Endothelial cell (in vitro differentiated cells): Measurements from ENCODE around the gene OR4F15. TPM values are rescaled to one million over a fixed set of nuclear protein-coding genes. Genes with fewer than 3 reads are reported as not detected.
"Not testable (repeated sequence)": the region's sequence is repeated elsewhere in the genome, so short reads cannot be mapped to it uniquely, and the experiment has no call there.

ENCODE experiments used
- DNase-seq: peaks from one replicate; pipeline ENCODE4 v3.0.0; 2021; ENCODE audit warnings: low spot score
- H3K27ac Mint-ChIP-seq: one replicate; pipeline ENCODE4 v1.8.0; 2021; ENCODE audit warnings: mixed read lengths, inconsistent platforms; ENCODE audit not compliant: unreplicated experiment
- H3K27me3 Mint-ChIP-seq: one replicate; pipeline ENCODE4 v1.8.0; 2021; ENCODE audit warnings: mild to moderate bottlenecking, moderate library complexity, mixed read lengths, inconsistent platforms; ENCODE audit not compliant: unreplicated experiment
- H3K36me3 Mint-ChIP-seq: one replicate; pipeline ENCODE4 v1.8.0; 2021; ENCODE audit warnings: mild to moderate bottlenecking, low read depth, mixed read lengths, inconsistent platforms; ENCODE audit not compliant: unreplicated experiment
- H3K4me1 Mint-ChIP-seq: one replicate; pipeline ENCODE4 v1.8.0; 2021; ENCODE audit warnings: mild to moderate bottlenecking, mixed read lengths, inconsistent platforms; ENCODE audit not compliant: unreplicated experiment
- H3K4me3 Mint-ChIP-seq: one replicate; pipeline ENCODE4 v1.8.0; 2021; ENCODE audit warnings: mild to moderate bottlenecking, mixed read lengths, inconsistent platforms; ENCODE audit not compliant: unreplicated experiment
- H3K9me3 Mint-ChIP-seq: one replicate; pipeline ENCODE4 v1.8.0; 2021; ENCODE audit warnings: mixed read lengths, inconsistent platforms; ENCODE audit not compliant: unreplicated experiment
- long read RNA-seq: library from polyadenylated mRNA; unstranded; transcript quantifications from one replicate; pipeline ENCODE4 v2.0.0, GENCODE V29; 2020; ENCODE audit not compliant: unreplicated experiment
- total RNA-seq: library from RNA; stranded (reverse); fragmentation: NEBNext Ultra II Directional; extraction: Animal tissue kit (Norgen Biotek cat#: 25700); gene quantifications from one replicate; pipeline ENCODE4 v1.2.1, GENCODE V29; 2021; ENCODE audit not compliant: unreplicated experiment
- TF ChIP-seq, protein P1 (sequence below): fragments of 200-600 bp; sonication (generic); IDR thresholded peaks from one replicate; pipeline ENCODE4 v1.5.0; 2021; ENCODE audit warnings: antibody characterized with exemption; ENCODE audit not compliant: unreplicated experiment

Gene OR4F15, protein sequence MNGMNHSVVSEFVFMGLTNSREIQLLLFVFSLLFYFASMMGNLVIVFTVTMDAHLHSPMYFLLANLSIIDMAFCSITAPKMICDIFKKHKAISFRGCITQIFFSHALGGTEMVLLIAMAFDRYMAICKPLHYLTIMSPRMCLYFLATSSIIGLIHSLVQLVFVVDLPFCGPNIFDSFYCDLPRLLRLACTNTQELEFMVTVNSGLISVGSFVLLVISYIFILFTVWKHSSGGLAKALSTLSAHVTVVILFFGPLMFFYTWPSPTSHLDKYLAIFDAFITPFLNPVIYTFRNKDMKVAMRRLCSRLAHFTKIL
- not detected for total RNA-seq
- long read RNA-seq = 0 reads

DNA sequence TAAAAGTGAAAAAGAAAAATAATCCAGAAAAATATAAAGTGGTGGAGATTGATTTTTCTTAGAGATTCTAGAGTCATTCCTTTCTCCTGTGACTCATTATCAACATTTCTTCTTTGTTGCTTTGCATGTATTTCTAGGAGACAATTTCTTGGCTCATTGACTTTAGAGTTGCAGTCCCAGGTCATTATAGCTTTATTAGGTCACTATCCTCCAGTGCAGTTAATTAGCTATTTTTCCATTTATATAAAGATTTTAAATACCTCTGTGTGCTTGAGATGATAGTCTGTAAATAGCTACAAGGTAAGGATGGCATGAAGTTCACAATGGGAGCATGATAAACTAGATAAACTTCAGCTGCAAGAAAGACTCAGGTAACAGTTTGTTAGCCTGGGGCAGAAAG, at the start of gene OR4F15:
TSS of gene OR4F15 (plus strand) at position 301 of the 400 bp plus-strand sequence. CDS start 5,985 bp downstream, outside the sequence.
- H3K36me3 Mint-ChIP-seq = no peaks in the 10 kb centered on the region
- H3K27ac Mint-ChIP-seq = no peak within 1 kb of the TSS
- no peak within 1 kb of the TSS for H3K4me3 Mint-ChIP-seq
- H3K9me3 Mint-ChIP-seq = no peaks in the 10 kb centered on the region
- H3K4me1 Mint-ChIP-seq = no peaks in the 10 kb centered on the region
- H3K27me3 Mint-ChIP-seq = no peaks in the 10 kb centered on the region
- TF ChIP-seq, protein P1, sequence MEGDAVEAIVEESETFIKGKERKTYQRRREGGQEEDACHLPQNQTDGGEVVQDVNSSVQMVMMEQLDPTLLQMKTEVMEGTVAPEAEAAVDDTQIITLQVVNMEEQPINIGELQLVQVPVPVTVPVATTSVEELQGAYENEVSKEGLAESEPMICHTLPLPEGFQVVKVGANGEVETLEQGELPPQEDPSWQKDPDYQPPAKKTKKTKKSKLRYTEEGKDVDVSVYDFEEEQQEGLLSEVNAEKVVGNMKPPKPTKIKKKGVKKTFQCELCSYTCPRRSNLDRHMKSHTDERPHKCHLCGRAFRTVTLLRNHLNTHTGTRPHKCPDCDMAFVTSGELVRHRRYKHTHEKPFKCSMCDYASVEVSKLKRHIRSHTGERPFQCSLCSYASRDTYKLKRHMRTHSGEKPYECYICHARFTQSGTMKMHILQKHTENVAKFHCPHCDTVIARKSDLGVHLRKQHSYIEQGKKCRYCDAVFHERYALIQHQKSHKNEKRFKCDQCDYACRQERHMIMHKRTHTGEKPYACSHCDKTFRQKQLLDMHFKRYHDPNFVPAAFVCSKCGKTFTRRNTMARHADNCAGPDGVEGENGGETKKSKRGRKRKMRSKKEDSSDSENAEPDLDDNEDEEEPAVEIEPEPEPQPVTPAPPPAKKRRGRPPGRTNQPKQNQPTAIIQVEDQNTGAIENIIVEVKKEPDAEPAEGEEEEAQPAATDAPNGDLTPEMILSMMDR = no peak
- no peak for DNase-seq

DNA sequence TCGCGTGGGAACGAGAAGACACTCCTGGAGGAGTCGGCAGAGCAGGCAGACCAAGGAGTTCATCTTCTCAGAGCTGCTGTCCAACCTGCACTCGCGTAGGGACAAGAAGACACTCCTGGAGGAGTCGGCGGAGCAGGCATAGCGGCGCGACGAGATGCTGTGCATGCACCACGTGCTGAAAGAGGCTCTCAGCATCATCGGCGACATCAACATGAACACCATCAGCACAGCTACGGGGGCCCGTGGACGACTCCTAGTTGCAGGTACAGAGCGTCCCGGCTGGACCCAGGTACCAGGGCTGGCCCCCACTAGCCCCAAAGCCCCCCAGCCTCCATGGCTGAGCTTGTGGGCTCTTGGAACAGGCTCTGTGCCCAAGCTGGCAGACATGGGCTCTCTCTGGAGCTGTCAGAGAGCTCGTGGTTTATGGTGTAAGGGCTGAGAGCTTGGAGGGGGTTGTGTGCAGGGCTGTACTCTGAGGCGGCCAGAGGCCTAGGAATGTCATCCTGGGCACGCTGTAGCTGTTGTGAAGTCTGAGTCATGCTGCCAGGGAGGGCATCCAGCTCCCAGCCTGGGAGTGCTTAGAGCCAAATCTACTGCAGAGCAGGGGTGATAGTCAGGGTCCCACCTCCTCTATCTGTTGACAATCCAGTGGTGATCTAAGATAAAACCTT, 47.2 kb upstream of the OR4F15 start:
- H3K4me3 Mint-ChIP-seq, H3K9me3 Mint-ChIP-seq, H3K27ac Mint-ChIP-seq, H3K4me1 Mint-ChIP-seq, H3K27me3 Mint-ChIP-seq, H3K36me3 Mint-ChIP-seq, DNase-seq: not testable (repeated sequence)

DNA sequence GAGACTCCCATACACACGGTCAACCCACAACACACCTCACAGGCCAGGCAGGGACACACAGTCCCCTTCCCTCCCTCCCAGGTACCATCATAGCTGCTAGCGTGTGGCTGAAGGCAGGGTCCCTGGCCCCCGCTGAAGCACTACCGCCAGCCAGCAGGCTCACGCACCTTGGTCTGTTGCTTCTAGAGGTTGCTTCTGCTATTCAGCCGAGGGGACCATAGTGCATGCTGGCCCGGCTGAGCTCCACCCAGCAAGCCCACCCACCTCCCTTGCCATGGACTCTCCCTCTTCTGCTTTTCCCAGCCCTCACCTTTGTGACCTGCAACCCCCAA, 46.7 kb upstream of the OR4F15 start:
- H3K36me3 Mint-ChIP-seq, H3K4me1 Mint-ChIP-seq, H3K4me3 Mint-ChIP-seq, H3K9me3 Mint-ChIP-seq, H3K27ac Mint-ChIP-seq, DNase-seq, H3K27me3 Mint-ChIP-seq: not testable (repeated sequence)

DNA sequence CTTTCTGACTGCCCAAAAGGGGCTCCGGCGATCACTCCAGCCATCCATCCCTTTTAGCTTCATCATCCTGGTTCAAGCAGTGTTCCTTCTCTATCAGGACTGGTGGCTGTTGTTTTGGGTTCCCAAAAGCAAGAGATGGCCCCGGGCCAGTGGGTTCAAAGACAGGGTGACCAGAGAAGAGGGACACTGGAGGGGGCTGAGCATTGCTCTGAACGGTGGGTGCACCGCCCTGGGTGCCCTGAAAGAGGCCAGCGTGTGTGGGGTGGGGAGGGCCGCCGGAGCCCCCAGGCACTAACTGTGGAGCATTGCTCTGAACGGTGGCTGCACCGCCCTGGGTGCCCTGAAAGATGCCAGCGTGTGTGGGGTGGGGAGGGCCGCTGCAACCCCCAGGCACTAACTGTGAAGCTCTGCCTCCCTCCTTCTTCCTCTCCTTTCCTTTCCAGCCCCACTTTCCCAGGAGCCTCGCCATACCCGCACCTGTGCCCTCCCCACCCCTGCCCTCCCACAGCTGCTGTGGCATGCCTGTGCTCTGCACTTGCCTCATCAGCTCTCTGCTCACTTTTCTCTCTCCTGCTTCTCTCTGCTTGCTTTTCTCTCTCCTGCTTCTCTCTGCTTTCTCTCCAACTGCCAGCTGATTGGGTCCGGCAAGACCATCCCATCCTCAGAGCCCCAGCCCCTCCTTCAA, 46.1 kb upstream of the OR4F15 start:
- H3K27me3 Mint-ChIP-seq = peaks cover 3% of the 10 kb centered on the region
- H3K36me3 Mint-ChIP-seq = peaks cover 4% of the 10 kb centered on the region
- no peak overlapping the region for H3K4me3 Mint-ChIP-seq
- H3K9me3 Mint-ChIP-seq = no peaks in the 10 kb centered on the region
- H3K4me1 Mint-ChIP-seq = no peaks in the 10 kb centered on the region
- DNase-seq = no peak
- TF ChIP-seq, protein P1 = no peak
- H3K27ac Mint-ChIP-seq = peak overlapping the region; percentile 70

DNA sequence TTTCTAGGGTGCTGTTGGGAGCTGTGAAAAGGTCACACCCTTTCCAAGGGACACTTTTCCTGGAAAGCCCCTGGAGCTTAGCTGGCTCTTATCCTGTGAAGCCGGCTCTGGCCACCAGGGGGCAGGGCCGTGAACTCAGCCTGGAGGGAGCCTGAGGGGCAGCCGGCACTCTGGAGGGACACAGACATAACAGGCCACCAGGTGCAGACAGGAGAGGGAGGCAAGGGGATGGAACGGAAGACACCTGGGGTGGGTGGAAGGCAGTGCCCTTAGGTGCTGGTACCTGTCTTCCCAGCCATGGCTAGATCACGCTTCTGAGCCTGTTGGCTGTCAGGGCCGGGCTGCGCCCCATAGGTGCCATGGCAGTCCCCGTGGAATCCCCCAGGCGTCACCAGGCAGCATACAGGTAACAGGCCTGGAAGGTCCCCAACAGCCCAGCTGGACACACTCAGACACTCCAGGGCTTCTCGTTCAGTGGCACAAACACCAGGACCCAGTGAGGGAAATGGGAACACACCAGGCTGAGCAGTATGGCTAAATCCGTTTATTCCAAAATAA, 44.8 kb upstream of the OR4F15 start:
- H3K9me3 Mint-ChIP-seq, H3K4me3 Mint-ChIP-seq, H3K36me3 Mint-ChIP-seq, H3K27ac Mint-ChIP-seq, H3K27me3 Mint-ChIP-seq, DNase-seq, H3K4me1 Mint-ChIP-seq: not testable (repeated sequence)

DNA sequence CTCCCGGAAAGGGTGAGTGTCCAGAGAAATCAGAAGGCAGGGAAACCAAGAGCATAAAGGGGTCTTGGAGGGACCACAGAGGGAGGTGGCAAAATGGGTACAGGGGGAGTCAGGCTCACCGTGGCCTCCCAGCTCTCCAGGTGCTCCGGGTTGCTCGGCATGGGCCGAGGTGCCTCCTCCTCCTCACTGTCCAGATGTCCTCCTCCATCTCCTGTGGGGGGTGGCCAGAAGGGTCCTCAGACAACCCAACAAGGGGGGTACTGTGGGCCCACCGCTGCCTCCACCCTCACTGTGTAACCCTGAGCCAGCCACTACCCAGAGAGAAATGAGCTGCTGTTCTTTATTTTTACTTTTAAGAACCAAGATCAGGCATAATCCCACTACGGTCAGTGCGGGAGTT, 39.1 kb upstream of the OR4F15 start:
- H3K4me1 Mint-ChIP-seq = no peaks in the 10 kb centered on the region
- H3K9me3 Mint-ChIP-seq = no peaks in the 10 kb centered on the region
- no peak for DNase-seq
- H3K4me3 Mint-ChIP-seq = no peak overlapping the region
- H3K27me3 Mint-ChIP-seq = peaks cover 3% of the 10 kb centered on the region
- no peak overlapping the region for H3K27ac Mint-ChIP-seq
- no peaks in the 10 kb centered on the region for H3K36me3 Mint-ChIP-seq
- TF ChIP-seq, protein P1 = no peak
